ENCODE measurements around the gene KCNJ18.
"Not testable (repeated sequence)": the region's sequence is repeated elsewhere in the genome, so short reads cannot be mapped to it uniquely, and the experiment has no call there.

Gene KCNJ18

GRCh38 chr17:21671871-21672270, 20.5 kb upstream of the KCNJ18 start:
- not testable (repeated sequence) for DNase-seq

GRCh38 chr17:21673451-21674241, 18.7 kb upstream of the KCNJ18 start:
- DNase-seq, result not testable (repeated sequence)

- no peak for DNase-seq
These were observed 18.0 kb upstream of the KCNJ18 start for GRCh38 chr17:21674242-21674731.

GRCh38 chr17:21674891-21675738, 17.2 kb upstream of the KCNJ18 start:
- not testable (repeated sequence) for DNase-seq

GRCh38 chr17:21675739-21676130, 16.6 kb upstream of the KCNJ18 start:
- not testable (repeated sequence) for DNase-seq

- no peak for DNase-seq
These were observed 15.8 kb upstream of the KCNJ18 start for GRCh38 chr17:21676281-21677111.

- no peak for DNase-seq
These were observed 15.0 kb upstream of the KCNJ18 start for GRCh38 chr17:21677126-21677910.

- no peak for DNase-seq
These were observed 14.4 kb upstream of the KCNJ18 start for GRCh38 chr17:21677911-21678310.

- no peak for DNase-seq
These were observed 13.8 kb upstream of the KCNJ18 start for GRCh38 chr17:21678393-21679081.

GRCh38 chr17:21679256-21680146, 12.8 kb upstream of the KCNJ18 start:
- no peak for DNase-seq

- no peak for DNase-seq
These were observed 12.0 kb upstream of the KCNJ18 start for GRCh38 chr17:21680366-21680765.

- DNase-seq, result not testable (repeated sequence)
These were observed 11.4 kb upstream of the KCNJ18 start for GRCh38 chr17:21680850-21681351.

- DNase-seq, result not testable (repeated sequence)
These were observed 10.7 kb upstream of the KCNJ18 start for GRCh38 chr17:21681576-21681975.

- DNase-seq, result not testable (repeated sequence)
These were observed 10.2 kb upstream of the KCNJ18 start for GRCh38 chr17:21682130-21682529.

GRCh38 chr17:21683142-21683712, 9.1 kb upstream of the KCNJ18 start:
- not testable (repeated sequence) for DNase-seq

GRCh38 chr17:21683897-21684296, 8.4 kb upstream of the KCNJ18 start:
- not testable (repeated sequence) for DNase-seq

GRCh38 chr17:21684384-21684783, 7.9 kb upstream of the KCNJ18 start:
- DNase-seq, result not testable (repeated sequence)

GRCh38 chr17:21685061-21685795, 7.1 kb upstream of the KCNJ18 start:
- DNase-seq, result not testable (repeated sequence)
